GM19467 (cell line): Measurements from ENCODE around the gene TPCN1.

Source experiments
- ATAC-seq: cut with Tn5 transposase; IDR thresholded peaks from one replicate; pipeline ENCODE4 v1.9.1; 2021; ENCODE audit warnings: mild to moderate bottlenecking, moderate library complexity; ENCODE audit not compliant: unreplicated experiment

The TPCN1 gene

GRCh38 chr12:113301811-113302210 lies 80.5 kb downstream of the TPCN1 start:
- no peak for ATAC-seq

DNA sequence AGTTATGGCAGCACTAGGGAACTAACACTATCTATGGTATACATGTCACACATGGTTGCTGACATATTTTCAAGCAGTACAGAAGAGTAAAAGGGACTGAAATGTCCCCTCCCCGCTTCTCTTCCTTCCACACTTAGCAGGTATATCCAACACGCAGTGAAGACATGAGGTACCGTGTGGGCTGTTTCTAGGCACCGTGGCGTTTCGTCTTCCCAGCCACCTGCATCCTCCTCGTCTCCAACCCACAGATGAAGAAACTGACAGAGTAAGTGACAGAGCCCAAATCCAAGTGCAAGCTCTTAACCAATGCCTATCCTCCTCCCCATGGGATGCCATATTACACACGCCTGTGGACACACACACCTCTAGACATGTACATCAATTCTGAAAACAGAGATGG lies 81.2 kb downstream of the TPCN1 start:
- ATAC-seq = no peak

- ATAC-seq = no peak
These were observed 81.8 kb downstream of the TPCN1 start for GRCh38 chr12:113302886-113303640.

DNA sequence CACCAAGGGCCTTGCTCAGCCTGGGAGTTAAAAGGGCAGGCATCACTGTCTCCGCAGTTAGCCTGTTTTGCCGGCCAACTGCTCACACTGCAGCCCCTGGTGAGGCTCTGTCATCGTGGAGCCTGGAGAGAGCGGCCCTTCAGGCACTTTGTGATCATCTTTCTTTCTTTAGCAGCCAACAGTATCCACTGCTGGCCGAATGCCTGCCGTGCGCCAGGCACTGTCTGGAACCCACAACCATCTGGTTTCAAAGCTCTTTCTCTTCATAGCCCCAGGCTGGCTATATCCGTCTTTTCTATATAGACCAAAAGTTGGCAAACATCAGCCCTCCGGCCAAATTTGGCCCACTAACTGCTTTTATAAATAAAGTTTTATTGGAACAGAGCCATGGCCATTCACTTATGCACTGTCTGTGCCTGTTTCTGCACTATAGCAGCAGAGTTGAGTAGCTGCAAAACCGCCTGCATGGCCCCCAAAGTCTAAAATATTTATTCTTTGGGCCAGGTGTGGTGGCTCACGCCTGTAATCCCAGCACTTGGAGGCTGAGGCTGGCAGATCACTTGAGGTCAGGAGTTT lies 84.1 kb downstream of the TPCN1 start:
- ATAC-seq = no peak

DNA sequence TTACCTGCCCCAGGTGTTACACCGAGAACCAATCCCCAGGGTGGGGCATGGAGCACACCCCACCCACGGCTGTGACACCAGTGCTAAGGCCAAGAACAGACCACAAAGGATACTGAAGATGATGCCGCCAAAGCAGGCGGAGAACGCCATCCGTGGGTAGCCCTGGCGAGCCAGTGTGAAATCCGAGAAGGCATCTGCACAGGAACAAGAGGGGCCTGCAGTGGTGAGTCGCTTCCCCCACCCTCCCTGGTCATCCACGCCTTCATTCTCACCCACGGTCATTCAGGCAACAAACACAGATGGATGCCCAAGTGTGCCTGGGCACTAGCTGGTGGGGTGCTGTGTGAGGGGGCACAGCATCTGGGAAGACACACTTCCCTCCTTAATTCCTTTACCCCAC lies 85.1 kb downstream of the TPCN1 start:
- ATAC-seq = no peak

DNA sequence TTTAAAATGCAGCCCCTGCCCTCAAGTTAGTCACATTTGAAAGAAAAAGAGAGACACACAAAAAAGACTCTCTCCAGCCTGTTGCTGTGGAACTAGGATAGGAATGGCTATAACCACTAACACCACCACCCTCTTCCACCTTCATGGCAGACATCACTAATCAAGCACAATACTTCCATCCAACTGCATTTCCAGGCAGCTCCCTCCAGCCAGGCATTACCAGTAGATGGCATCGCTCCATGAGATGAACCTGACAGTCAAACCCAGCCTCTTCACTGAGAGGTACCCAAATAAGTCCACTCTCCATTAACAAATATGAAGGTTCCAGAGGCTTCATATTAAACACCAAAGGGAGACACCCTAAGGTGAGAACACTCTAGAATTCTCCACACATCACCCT lies 89.2 kb downstream of the TPCN1 start:
- no peak for ATAC-seq

DNA sequence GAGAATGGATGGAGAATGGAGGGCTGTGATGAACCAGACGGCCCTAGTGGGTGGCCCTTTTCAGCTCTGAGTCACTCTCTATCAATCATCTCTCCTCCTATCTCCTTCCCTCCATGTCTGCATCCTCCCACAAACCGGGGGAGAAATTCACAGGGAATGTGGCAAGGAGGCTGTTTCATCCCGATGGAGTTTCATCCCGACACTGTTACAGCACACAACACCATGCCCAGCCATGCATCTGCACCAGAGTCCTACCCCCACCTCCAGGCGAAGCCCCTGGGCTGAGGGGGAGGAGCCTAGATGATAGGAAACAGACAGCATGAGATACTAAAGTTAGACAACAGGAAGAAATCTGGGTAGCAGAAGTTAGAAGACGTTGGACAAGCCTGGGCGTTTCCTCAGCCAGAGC lies 92.9 kb downstream of the TPCN1 start:
- ATAC-seq = no peak

DNA sequence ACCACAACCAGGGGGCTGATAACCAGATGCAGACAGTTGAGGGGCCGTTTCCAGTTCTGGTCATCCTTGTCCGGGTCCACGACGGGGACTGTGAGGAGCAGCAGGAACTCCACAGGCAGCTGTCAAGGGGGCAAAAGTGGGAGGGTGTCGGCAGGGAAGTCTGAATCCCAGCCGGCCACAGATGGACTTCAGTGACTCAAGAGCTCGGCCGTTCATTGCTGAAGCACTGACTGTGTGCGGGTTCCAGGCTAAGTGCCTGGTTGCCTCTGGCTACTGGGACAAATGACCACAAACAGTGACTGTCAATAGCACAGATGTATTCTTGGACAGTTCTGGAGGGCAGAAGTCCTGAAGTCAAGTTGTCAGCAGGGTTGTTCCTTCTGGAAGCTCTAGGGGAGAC lies 94.1 kb downstream of the TPCN1 start:
- no peak for ATAC-seq

DNA sequence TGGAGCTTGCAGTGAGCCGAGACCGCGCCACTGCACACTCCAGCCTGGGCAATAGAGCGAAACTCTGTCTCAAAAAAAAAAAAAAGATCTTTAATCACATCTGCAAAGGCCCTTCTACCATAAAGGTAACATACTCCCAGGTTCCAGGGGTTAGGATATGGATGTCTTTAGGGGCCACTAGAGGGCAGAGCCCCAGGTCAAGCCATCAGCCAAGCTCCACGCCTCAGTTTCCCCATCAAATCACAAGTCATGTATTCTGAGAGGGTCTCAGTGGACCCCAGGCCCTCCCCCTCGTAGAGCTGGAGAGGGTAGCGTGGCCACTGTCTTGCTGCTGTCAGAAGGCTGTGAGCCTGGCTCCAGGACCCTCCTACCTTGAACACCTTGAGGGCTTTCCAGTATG lies 94.9 kb downstream of the TPCN1 start:
- ATAC-seq = no peak

- ATAC-seq = no peak
These were observed 95.9 kb downstream of the TPCN1 start for GRCh38 chr12:113317122-113317521.

GRCh38 chr12:113318046-113318656 lies 96.9 kb downstream of the TPCN1 start:
- ATAC-seq = no peak

GRCh38 chr12:113318900-113319628 lies 97.8 kb downstream of the TPCN1 start:
- no peak for ATAC-seq

DNA sequence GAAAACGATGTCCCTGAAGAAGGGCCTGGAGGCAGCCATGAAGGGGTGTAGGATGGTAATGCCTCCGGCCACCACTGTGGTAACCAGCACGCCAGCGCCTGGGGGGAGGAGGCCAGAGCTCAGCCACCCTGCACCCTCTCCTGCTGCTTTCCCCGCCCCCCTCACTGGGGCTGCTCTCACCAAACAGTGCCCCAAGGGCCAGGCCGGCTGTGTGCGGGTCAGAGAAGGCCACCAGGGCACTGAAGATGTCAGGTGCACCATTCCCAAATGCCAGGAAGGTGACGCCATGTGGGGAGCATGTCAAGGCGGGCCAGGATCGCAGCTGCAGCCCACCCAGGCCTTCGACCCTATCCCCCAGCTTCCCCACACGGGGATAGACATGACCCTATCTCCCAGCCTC lies 99.1 kb downstream of the TPCN1 start:
- ATAC-seq = no peak

- no peak for ATAC-seq
These were observed 101.1 kb downstream of the TPCN1 start for GRCh38 chr12:113322343-113322742.

- ATAC-seq = no peak
These were observed 104.7 kb downstream of the TPCN1 start for GRCh38 chr12:113325916-113326315.

DNA sequence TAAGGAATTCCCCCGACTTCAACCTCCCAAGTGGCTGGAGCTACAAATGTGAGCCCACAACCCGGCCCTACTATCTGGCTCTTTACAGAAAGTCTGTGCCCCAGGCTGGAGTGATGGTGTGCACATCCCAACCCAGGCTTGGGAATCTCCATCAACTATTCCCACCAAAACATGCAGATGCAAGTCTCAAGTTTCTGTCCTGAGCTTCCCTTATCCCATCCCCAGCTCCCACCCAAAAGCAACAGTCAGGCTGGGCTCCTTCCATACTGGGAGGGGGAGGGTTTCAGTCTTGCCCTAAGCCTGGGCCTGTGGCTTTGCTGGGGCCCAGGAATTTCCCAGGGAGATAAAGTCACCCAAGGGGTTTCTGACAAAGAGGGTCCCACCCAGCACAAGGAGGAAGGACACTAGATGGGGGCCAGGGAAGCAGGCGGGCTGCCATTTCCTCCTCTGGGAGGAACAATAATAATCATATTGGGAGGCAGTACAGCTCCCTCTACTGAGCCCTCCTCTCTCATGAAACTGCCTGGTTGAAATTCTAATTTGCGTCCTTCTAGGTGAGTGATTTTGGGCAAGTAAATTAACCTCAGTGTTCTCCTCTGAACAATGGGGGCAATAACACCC lies 105.6 kb downstream of the TPCN1 start:
- no peak for ATAC-seq

GRCh38 chr12:113328368-113328889 lies 107.2 kb downstream of the TPCN1 start:
- no peak for ATAC-seq

DNA sequence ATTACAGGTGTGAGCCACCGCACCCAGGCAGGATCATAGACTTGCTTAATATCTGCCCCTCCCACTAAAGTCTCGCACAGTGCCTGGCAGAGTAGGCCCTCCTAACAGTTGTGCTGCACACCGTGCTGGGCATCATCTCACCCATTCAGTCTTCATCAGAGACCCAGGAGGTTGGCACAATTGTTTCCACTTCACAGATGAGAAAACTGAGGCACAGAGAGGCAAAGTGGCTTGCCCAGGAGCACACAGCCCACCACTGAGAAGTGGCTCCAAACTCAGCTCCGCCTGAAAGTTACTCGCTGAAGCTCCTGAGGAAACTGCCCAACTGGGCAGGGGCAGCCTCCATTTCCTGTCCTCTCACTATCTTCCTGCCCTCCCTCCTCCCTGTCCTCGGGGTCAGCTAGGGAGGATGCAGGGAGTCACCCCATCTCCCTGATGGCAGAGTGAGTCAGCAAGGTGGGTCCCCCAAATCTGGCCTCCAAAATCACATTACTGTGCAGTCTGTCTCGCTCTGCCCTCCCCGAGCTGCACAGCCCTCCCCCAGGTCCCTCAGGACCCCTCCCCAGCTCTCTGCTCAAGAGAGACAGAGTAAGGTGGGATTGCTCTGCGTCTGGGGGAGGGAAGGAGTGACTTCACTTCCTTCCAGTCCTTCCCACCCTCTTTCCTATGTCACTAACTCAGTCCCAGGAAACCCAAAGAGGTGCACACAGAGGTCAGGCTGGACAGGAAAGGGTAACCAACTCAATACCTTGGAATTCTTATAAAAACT lies 107.9 kb downstream of the TPCN1 start:
- ATAC-seq = no peak

- ATAC-seq = no peak
These were observed 108.6 kb downstream of the TPCN1 start for GRCh38 chr12:113329791-113330417.

GRCh38 chr12:113330505-113330904 lies 109.2 kb downstream of the TPCN1 start:
- ATAC-seq = no peak
